Measurements from ENCODE around the gene NCAPH2.

DNA sequence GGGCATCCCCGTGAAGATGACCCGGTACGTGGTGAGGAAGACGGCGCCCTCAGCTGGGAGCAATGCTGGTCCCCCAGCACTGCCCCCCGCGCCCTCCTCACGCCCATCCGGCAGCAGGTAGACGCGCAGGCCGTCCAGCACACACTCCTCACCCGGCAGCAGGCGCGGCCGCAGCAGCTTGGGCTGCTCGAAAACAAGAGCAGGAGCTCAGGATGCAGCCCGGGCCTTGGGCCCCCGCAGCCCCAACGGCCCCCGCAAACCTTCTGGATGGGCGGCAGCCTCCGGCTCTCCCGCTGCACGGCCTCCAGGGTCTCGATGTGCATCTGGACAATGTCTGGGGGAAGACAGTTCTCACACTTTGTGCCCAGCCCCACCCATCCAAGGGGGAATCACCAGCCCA, 46.5 kb upstream of the NCAPH2 start:
- TF ChIP-seq POLR2A (IDR thresholded peaks at IDR 0.05; ENCODE audit: low read length) (no peak), GATA1 (IDR thresholded peaks at IDR 0.05; ENCODE audit: low read depth, low read length) (no peak)

Data from erythroblast (primary cell).